Measurements from ENCODE around the gene SRL. TPM values are rescaled to one million over a fixed set of nuclear protein-coding genes. Genes with fewer than 3 reads are reported as not detected.

SRL gene
- polyA plus RNA-seq, 4 donors, result 0.45 to 3.2 (median 2.6) TPM

- Histone ChIP-seq H3K27ac (ENCODE audit: low read depth in 1 of 3, low read length in 2 of 3) (no peak overlapping the region), H3K9me3 (ENCODE audit: control insufficient read depth in 2 of 2, insufficient read depth in 1 of 2, low read depth in 1 of 2, low read length in 1 of 2) (peaks cover 0 to 8% of the 10 kb centered on the region in 2 donors), H3K4me3 (ENCODE audit: low read depth in 1 of 3, low read length in 3 of 3) (no peak overlapping the region), H3K4me1 (ENCODE audit: control insufficient read depth in 3 of 3, insufficient read depth in 2 of 3, low read depth in 1 of 3, low read length in 2 of 3) (no peaks in the 10 kb centered on the region), H3K27me3 (ENCODE audit: control insufficient read depth in 3 of 3, insufficient read depth in 3 of 3, low read length in 3 of 3) (peaks cover 0 to 5% (median 0%) of the 10 kb centered on the region in 3 donors), H3K36me3 (ENCODE audit: control insufficient read depth in 3 of 3, insufficient read depth in 2 of 3, low read depth in 1 of 3, low read length in 3 of 3) (no peaks in the 10 kb centered on the region)
- no peak for FAIRE-seq
- 82 to 90% (median 87%) methylated on average over 12 of the region's 12 CpGs for WGBS, 3 donors
- DNase-seq, result no peak
Observed at GRCh38 chr16:4240624-4241023, 1.3 kb downstream of the SRL start.

GRCh38 chr16:4239682-4240175, 2.2 kb downstream of the SRL start:
- no peaks in the 10 kb centered on the region for H3K4me1 ChIP-seq (ENCODE audit: control insufficient read depth in 3 of 3, insufficient read depth in 2 of 3, low read depth in 1 of 3, low read length in 2 of 3)
- H3K36me3 ChIP-seq (ENCODE audit: control insufficient read depth in 3 of 3, insufficient read depth in 2 of 3, low read depth in 1 of 3, low read length in 3 of 3), result no peaks in the 10 kb centered on the region
- FAIRE-seq (no peak), DNase-seq (no peak)
- H3K27ac ChIP-seq (ENCODE audit: low read depth in 1 of 3, low read length in 2 of 3), result no peak overlapping the region
- H3K4me3 ChIP-seq (ENCODE audit: low read depth in 1 of 3, low read length in 3 of 3), result no peak overlapping the region
- 80 to 86% (median 86%) methylated on average over 19 of the region's 19 CpGs for WGBS, 3 donors
- peaks cover 0 to 11% (median 0%) of the 10 kb centered on the region in 3 donors for H3K27me3 ChIP-seq (ENCODE audit: control insufficient read depth in 3 of 3, insufficient read depth in 3 of 3, low read length in 3 of 3)
- H3K9me3 ChIP-seq (ENCODE audit: control insufficient read depth in 2 of 2, insufficient read depth in 1 of 2, low read depth in 1 of 2, low read length in 1 of 2), result peaks cover 0 to 8% of the 10 kb centered on the region in 2 donors

GRCh38 chr16:4239020-4239419, 2.9 kb downstream of the SRL start:
- DNase-seq (no peak), FAIRE-seq (no peak)
- Histone ChIP-seq H3K9me3 (ENCODE audit: control insufficient read depth in 2 of 2, insufficient read depth in 1 of 2, low read depth in 1 of 2, low read length in 1 of 2) (peaks cover 0 to 7% of the 10 kb centered on the region in 2 donors), H3K27ac (ENCODE audit: low read depth in 1 of 3, low read length in 2 of 3) (no peak overlapping the region), H3K36me3 (ENCODE audit: control insufficient read depth in 3 of 3, insufficient read depth in 2 of 3, low read depth in 1 of 3, low read length in 3 of 3) (no peaks in the 10 kb centered on the region), H3K4me1 (ENCODE audit: control insufficient read depth in 3 of 3, insufficient read depth in 2 of 3, low read depth in 1 of 3, low read length in 2 of 3) (no peaks in the 10 kb centered on the region), H3K4me3 (ENCODE audit: low read depth in 1 of 3, low read length in 3 of 3) (no peak overlapping the region), H3K27me3 (ENCODE audit: control insufficient read depth in 3 of 3, insufficient read depth in 3 of 3, low read length in 3 of 3) (peaks cover 0 to 11% (median 0%) of the 10 kb centered on the region in 3 donors)
- 55 to 73% (median 71%) methylated on average over 5 of the region's 5 CpGs for WGBS, 3 donors

GRCh38 chr16:4233431-4233830, 8.4 kb downstream of the SRL start:
- Histone ChIP-seq H3K36me3 (ENCODE audit: control insufficient read depth in 3 of 3, insufficient read depth in 2 of 3, low read depth in 1 of 3, low read length in 3 of 3) (no peaks in the 10 kb centered on the region), H3K4me3 (ENCODE audit: low read depth in 1 of 3, low read length in 3 of 3) (no peak overlapping the region), H3K27ac (ENCODE audit: low read depth in 1 of 3, low read length in 2 of 3) (no peak overlapping the region), H3K4me1 (ENCODE audit: control insufficient read depth in 3 of 3, insufficient read depth in 2 of 3, low read depth in 1 of 3, low read length in 2 of 3) (no peaks in the 10 kb centered on the region), H3K27me3 (ENCODE audit: control insufficient read depth in 3 of 3, insufficient read depth in 3 of 3, low read length in 3 of 3) (peaks cover 0 to 10% (median 0%) of the 10 kb centered on the region in 3 donors), H3K9me3 (ENCODE audit: control insufficient read depth in 2 of 2, insufficient read depth in 1 of 2, low read depth in 1 of 2, low read length in 1 of 2) (peaks cover 0 to 6% of the 10 kb centered on the region in 2 donors)
- WGBS, 3 donors, result 60 to 91% (median 77%) methylated on average over 4 of the region's 4 CpGs
- DNase-seq (no peak), FAIRE-seq (no peak)

GRCh38 chr16:4232541-4233386, 9.1 kb downstream of the SRL start:
- H3K4me3 ChIP-seq (ENCODE audit: low read depth in 1 of 3, low read length in 3 of 3), result no peak overlapping the region
- H3K4me1 ChIP-seq (ENCODE audit: control insufficient read depth in 3 of 3, insufficient read depth in 2 of 3, low read depth in 1 of 3, low read length in 2 of 3), result no peaks in the 10 kb centered on the region
- no peak overlapping the region for H3K27ac ChIP-seq (ENCODE audit: low read depth in 1 of 3, low read length in 2 of 3)
- DNase-seq, result no peak
- 78 to 87% (median 81%) methylated on average over 14 of the region's 14 CpGs for WGBS, 3 donors
- peaks cover 0 to 10% (median 0%) of the 10 kb centered on the region in 3 donors for H3K27me3 ChIP-seq (ENCODE audit: control insufficient read depth in 3 of 3, insufficient read depth in 3 of 3, low read length in 3 of 3)
- H3K36me3 ChIP-seq (ENCODE audit: control insufficient read depth in 3 of 3, insufficient read depth in 2 of 3, low read depth in 1 of 3, low read length in 3 of 3), result no peaks in the 10 kb centered on the region
- FAIRE-seq, result no peak
- H3K9me3 ChIP-seq (ENCODE audit: control insufficient read depth in 2 of 2, insufficient read depth in 1 of 2, low read depth in 1 of 2, low read length in 1 of 2), result peaks cover 0 to 6% of the 10 kb centered on the region in 2 donors

GRCh38 chr16:4231886-4232285, 10.0 kb downstream of the SRL start:
- Histone ChIP-seq H3K36me3 (ENCODE audit: control insufficient read depth in 3 of 3, insufficient read depth in 2 of 3, low read depth in 1 of 3, low read length in 3 of 3) (no peaks in the 10 kb centered on the region), H3K9me3 (ENCODE audit: control insufficient read depth in 2 of 2, insufficient read depth in 1 of 2, low read depth in 1 of 2, low read length in 1 of 2) (peaks cover 0 to 6% of the 10 kb centered on the region in 2 donors), H3K27ac (ENCODE audit: low read depth in 1 of 3, low read length in 2 of 3) (no peak overlapping the region), H3K4me3 (ENCODE audit: low read depth in 1 of 3, low read length in 3 of 3) (no peak overlapping the region), H3K27me3 (ENCODE audit: control insufficient read depth in 3 of 3, insufficient read depth in 3 of 3, low read length in 3 of 3) (peaks cover 0 to 10% (median 0%) of the 10 kb centered on the region in 3 donors), H3K4me1 (ENCODE audit: control insufficient read depth in 3 of 3, insufficient read depth in 2 of 3, low read depth in 1 of 3, low read length in 2 of 3) (no peaks in the 10 kb centered on the region)
- FAIRE-seq (no peak), DNase-seq (no peak)
- WGBS, 3 donors, result 86 to 92% (median 87%) methylated on average over 11 of the region's 11 CpGs

GRCh38 chr16:4231367-4231766, 10.5 kb downstream of the SRL start:
- no peaks in the 10 kb centered on the region for H3K4me1 ChIP-seq (ENCODE audit: control insufficient read depth in 3 of 3, insufficient read depth in 2 of 3, low read depth in 1 of 3, low read length in 2 of 3)
- H3K27me3 ChIP-seq (ENCODE audit: control insufficient read depth in 3 of 3, insufficient read depth in 3 of 3, low read length in 3 of 3), result peaks cover 0 to 10% (median 0%) of the 10 kb centered on the region in 3 donors
- DNase-seq, result no peak
- no peak for FAIRE-seq
- H3K9me3 ChIP-seq (ENCODE audit: control insufficient read depth in 2 of 2, insufficient read depth in 1 of 2, low read depth in 1 of 2, low read length in 1 of 2), result peaks cover 0 to 6% of the 10 kb centered on the region in 2 donors
- H3K27ac ChIP-seq (ENCODE audit: low read depth in 1 of 3, low read length in 2 of 3), result no peak overlapping the region
- no peaks in the 10 kb centered on the region for H3K36me3 ChIP-seq (ENCODE audit: control insufficient read depth in 3 of 3, insufficient read depth in 2 of 3, low read depth in 1 of 3, low read length in 3 of 3)
- no peak overlapping the region for H3K4me3 ChIP-seq (ENCODE audit: low read depth in 1 of 3, low read length in 3 of 3)
- WGBS, 3 donors, result 75 to 82% (median 78%) methylated on average over 10 of the region's 10 CpGs

GRCh38 chr16:4227040-4227332, 14.9 kb downstream of the SRL start:
- DNase-seq (no peak), FAIRE-seq (no peak)
- H3K27ac ChIP-seq (ENCODE audit: low read depth in 1 of 3, low read length in 2 of 3), result no peak overlapping the region
- H3K4me3 ChIP-seq (ENCODE audit: low read depth in 1 of 3, low read length in 3 of 3), result no peak overlapping the region
- H3K9me3 ChIP-seq (ENCODE audit: control insufficient read depth in 2 of 2, insufficient read depth in 1 of 2, low read depth in 1 of 2, low read length in 1 of 2), result no peaks in the 10 kb centered on the region
- 85 to 90% (median 86%) methylated on average over 2 of the region's 2 CpGs for WGBS, 3 donors
- no peaks in the 10 kb centered on the region for H3K36me3 ChIP-seq (ENCODE audit: control insufficient read depth in 3 of 3, insufficient read depth in 2 of 3, low read depth in 1 of 3, low read length in 3 of 3)
- H3K4me1 ChIP-seq (ENCODE audit: control insufficient read depth in 3 of 3, insufficient read depth in 2 of 3, low read depth in 1 of 3, low read length in 2 of 3), result no peaks in the 10 kb centered on the region
- H3K27me3 ChIP-seq (ENCODE audit: control insufficient read depth in 3 of 3, insufficient read depth in 3 of 3, low read length in 3 of 3), result no peaks in the 10 kb centered on the region
